Duodenal mucosa (tissue), 2 donors: Measurements from ENCODE around the gene SEMA4C.

ENCODE experiments used
- H3K27ac ChIP-seq: one replicate; pipeline ENCODE4 v1.7.0; 2013; ENCODE audit warnings: low read depth, low read length
- H3K27me3 ChIP-seq, 2 donors: one replicate each; pipeline ENCODE4 v1.7.0; 2013; ENCODE audit warnings: low read length in 2 of 2, control low read depth in 1 of 2; ENCODE audit not compliant: insufficient read depth in 2 of 2, control insufficient read depth in 1 of 2
- H3K36me3 ChIP-seq, 2 donors: one replicate each; pipeline ENCODE4 v1.7.0; 2013; ENCODE audit warnings: low read length in 2 of 2, control low read depth in 1 of 2; ENCODE audit not compliant: insufficient read depth in 2 of 2, control insufficient read depth in 1 of 2
- H3K4me1 ChIP-seq, 2 donors: one replicate each; pipeline ENCODE4 v1.7.0; 2013; ENCODE audit warnings: low read length in 2 of 2, control low read depth in 1 of 2; ENCODE audit not compliant: insufficient read depth in 2 of 2, control insufficient read depth in 1 of 2
- H3K4me3 ChIP-seq, 2 donors: one replicate each; pipeline ENCODE4 v1.7.0; 2013; ENCODE audit warnings: low read length in 2 of 2, low read depth in 1 of 2
- H3K9ac ChIP-seq, 2 donors: one replicate each; pipeline ENCODE4 v1.7.0; 2013; ENCODE audit warnings: low read length in 2 of 2, low read depth in 1 of 2
- H3K9me3 ChIP-seq, 2 donors: one replicate each; pipeline ENCODE4 v1.7.0; 2013; ENCODE audit warnings: low read length in 2 of 2, control low read depth in 1 of 2; ENCODE audit not compliant: control insufficient read depth in 1 of 2

Gene SEMA4C

GRCh38 chr2:96809951-96810782, 59.7 kb downstream of the SEMA4C start:
- Histone ChIP-seq H3K9me3 (no peaks in the 10 kb centered on the region), H3K36me3 (peaks cover 10 to 25% of the 10 kb centered on the region in 2 donors), H3K4me1 (peaks cover 25 to 27% of the 10 kb centered on the region in 2 donors), H3K27me3 (no peaks in the 10 kb centered on the region), H3K27ac (no peak overlapping the region), H3K9ac (no peak overlapping the region), H3K4me3 (no peak overlapping the region)
